Measurements from ENCODE around the gene E2F8.

Gene E2F8

GRCh38 chr11:19208959-19209546 is 31.7 kb downstream of the E2F8 start:
- TF ChIP-seq, protein P1, sequence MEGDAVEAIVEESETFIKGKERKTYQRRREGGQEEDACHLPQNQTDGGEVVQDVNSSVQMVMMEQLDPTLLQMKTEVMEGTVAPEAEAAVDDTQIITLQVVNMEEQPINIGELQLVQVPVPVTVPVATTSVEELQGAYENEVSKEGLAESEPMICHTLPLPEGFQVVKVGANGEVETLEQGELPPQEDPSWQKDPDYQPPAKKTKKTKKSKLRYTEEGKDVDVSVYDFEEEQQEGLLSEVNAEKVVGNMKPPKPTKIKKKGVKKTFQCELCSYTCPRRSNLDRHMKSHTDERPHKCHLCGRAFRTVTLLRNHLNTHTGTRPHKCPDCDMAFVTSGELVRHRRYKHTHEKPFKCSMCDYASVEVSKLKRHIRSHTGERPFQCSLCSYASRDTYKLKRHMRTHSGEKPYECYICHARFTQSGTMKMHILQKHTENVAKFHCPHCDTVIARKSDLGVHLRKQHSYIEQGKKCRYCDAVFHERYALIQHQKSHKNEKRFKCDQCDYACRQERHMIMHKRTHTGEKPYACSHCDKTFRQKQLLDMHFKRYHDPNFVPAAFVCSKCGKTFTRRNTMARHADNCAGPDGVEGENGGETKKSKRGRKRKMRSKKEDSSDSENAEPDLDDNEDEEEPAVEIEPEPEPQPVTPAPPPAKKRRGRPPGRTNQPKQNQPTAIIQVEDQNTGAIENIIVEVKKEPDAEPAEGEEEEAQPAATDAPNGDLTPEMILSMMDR (IDR thresholded peaks at IDR 0.05; ENCODE audit: low read depth, low read length) = no peak
- no peak for DNase-seq (ENCODE audit: extremely low read depth, low read depth)

DNA sequence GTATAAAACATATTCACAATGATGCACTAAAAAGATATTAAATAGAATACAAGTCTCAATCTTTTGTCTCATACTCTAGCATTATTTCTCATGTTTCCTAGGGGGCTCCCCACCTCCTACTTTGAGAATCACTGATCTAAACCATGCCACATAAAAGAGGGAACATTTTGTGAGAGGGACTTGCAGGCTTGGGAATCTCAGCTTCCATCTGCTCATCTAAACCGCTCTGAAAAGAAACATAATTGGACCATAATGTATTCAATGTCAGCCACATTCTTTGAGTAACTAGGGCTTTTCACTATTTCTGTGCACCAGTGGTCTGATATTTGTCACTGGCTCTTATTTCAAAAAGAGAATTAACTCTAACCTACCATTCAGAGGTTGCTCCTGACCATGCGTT is 32.6 kb downstream of the E2F8 start:
- no peak for DNase-seq (ENCODE audit: extremely low read depth, low read depth)
- TF ChIP-seq, protein P1 (IDR thresholded peaks at IDR 0.05; ENCODE audit: low read depth, low read length) = no peak

- TF ChIP-seq, protein P1 (IDR thresholded peaks at IDR 0.05; ENCODE audit: low read depth, low read length) = no peak
- DNase-seq (ENCODE audit: extremely low read depth, low read depth) = no peak
Measured at GRCh38 chr11:19204836-19205235, 35.9 kb downstream of the E2F8 start.

- DNase-seq (ENCODE audit: extremely low read depth, low read depth) = no peak
- TF ChIP-seq, protein P1 (IDR thresholded peaks at IDR 0.05; ENCODE audit: low read depth, low read length) = no peak
Measured at GRCh38 chr11:19201737-19202605, 38.8 kb downstream of the E2F8 start, which contains the start of gene CSRP3. Gene CSRP3, minus strand, starts transcription at chr11:19201983. Its CDS starts 9,535 bp downstream, at chr11:19192448.

DNA sequence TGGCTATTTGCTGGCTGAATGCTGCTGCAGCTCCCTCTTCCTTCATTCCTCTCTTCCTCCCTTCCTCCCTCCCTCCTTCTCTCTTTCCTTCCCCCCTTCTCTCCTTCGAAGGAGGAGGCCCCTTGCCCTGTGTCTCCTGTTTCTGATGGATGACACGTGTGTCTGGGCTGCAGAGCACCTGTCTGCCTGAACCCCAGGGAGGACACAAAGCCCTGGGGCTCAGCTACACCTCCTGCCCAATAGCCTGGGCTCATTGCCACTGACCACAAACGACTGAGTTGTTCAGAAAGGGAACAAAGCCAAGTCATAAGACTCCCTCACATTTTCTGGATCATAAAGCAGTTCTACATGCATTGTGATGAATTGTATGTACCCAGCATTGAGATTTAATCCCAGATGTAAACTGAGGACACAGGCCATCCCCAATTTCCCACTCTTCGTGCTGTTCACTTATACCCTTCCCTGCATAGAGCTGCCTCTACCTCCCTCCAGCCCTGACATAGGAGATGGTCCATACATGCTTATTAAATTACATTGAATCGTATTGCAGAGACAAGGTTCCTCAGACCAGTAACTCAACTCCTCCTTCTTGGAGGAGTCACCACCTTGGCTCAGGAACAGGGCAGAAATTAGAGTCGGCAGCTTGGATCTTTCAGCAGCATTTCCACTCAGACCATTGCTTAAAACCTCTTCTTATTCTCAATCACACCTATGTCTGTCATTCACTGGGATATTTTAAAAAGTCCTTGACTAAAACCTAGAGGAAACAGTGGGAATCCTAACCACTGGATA is 40.1 kb downstream of the E2F8 start:
- DNase-seq (ENCODE audit: extremely low read depth, low read depth) = no peak
- TF ChIP-seq, protein P1 (IDR thresholded peaks at IDR 0.05; ENCODE audit: low read depth, low read length) = no peak

- TF ChIP-seq, protein P1 (IDR thresholded peaks at IDR 0.05; ENCODE audit: low read depth, low read length) = no peak
- no peak for DNase-seq (ENCODE audit: extremely low read depth, low read depth)
Measured at GRCh38 chr11:19199771-19200170, 41.0 kb downstream of the E2F8 start.
